Adipocyte (in vitro differentiated cells): ENCODE results near the gene RAET1G.
"Not testable (repeated sequence)": the region's sequence is repeated elsewhere in the genome, so short reads cannot be mapped to it uniquely, and the experiment has no call there.

Experiments used
- DNase-seq: peaks from one replicate; pipeline ENCODE4 v3.0.0-alpha.2; 2015; ENCODE audit warnings: low read depth
- H3K27me3 ChIP-seq: replicated peaks from 2 replicates; pipeline ENCODE4 v1.7.0; 2013; ENCODE audit warnings: mild to moderate bottlenecking, low read length, moderate library complexity; ENCODE audit not compliant: control insufficient read depth, insufficient read depth
- H3K36me3 ChIP-seq: 2 replicates; pipeline ENCODE4 v1.7.0; 2013; ENCODE audit warnings: low read length, mild to moderate bottlenecking, moderate library complexity; ENCODE audit not compliant: control insufficient read depth, insufficient read depth, severe bottlenecking
- H3K4me1 ChIP-seq: 2 replicates; pipeline ENCODE4 v1.7.0; 2013; ENCODE audit warnings: mild to moderate bottlenecking, low read length, moderate library complexity; ENCODE audit not compliant: control insufficient read depth, insufficient read depth
- H3K4me3 ChIP-seq: 2 replicates; pipeline ENCODE4 v1.7.0; 2013; ENCODE audit warnings: mild to moderate bottlenecking, low read length, moderate library complexity
- H3K9ac ChIP-seq: 2 replicates; pipeline ENCODE4 v1.7.0; 2013; ENCODE audit warnings: mild to moderate bottlenecking, low read length, moderate library complexity
- H3K9me3 ChIP-seq: 2 replicates; pipeline ENCODE4 v1.7.0; 2013; ENCODE audit warnings: mild to moderate bottlenecking, low read length, moderate library complexity; ENCODE audit not compliant: control insufficient read depth

Gene RAET1G

DNA sequence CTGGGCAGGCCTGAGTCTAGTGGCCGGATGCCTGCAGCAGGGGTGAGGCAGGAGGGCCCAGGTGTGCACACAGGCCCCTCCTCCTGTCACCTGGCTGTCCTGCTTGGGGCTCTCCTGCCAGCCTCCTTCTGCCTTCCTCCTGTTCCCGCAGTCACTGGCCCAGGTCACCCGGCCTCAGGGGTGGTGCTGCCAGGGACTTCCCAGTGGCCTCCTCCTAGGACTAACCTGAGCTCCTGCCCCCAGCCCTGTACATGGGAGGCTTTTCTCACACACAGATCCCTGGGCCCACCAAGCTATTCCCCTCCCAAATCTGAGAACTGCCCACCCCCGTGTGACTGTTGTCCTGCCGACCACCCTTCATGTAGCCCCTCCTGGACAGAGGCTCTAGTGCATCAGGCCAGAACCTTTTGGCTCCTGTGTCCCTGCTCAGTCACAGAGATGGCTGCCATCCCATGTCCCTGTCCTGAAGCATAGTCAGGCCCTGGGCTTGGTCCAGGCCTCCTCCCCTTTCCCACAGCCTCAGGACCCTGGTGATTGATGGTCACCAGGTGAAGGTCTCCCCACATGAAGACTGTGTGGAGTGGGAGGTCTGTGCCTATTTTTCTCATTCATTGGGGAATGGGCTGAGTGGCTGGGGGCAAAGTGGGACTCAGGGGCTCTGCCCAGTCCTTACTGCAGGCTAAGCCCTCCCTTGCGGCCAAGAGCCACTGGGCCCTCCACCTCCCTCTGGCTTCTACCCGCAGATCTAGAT lies 39.7 kb upstream of the RAET1G start:
- Histone ChIP-seq H3K4me3 (peak overlapping the region; percentile 81), H3K27me3 (peaks cover 53% of the 10 kb centered on the region), H3K9me3 (no peaks in the 10 kb centered on the region), H3K36me3 (no peaks in the 10 kb centered on the region), H3K9ac (no peak overlapping the region), H3K4me1 (peaks cover 11% of the 10 kb centered on the region)
- DNase-seq: no peak

DNA sequence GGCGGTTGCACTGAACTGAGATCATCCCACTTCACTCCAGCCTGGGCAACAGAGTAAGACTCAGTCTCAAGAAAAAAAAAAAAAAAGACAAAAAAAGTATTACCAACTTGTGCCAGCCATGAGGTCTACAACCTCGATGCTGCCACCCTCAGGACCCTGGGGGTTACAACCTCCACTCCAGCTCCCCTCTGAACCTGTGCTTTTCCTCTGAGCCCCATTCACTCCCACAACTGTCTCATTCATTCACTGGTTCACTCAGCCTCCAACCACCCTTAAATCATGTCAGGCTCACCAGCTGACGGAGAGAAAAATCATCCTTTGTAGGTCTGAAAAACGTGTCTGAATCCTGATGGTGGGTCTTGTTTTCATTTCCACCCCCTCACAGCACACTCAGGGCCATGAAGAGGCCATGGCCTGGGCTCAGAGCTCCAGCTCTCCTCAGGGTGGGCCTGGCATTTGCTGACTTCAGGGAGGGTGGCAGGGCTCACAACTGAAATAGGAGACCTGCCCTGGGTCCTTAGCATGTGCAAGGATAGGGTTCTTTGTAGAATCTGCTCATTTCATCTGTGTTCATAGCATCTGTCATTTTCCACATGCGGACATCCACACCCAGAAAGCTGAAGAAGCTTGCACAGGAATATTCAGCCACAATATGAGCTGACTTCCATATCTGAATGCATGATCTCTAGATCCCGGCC lies 39.0 kb upstream of the RAET1G start:
- DNase-seq: no peak
- Histone ChIP-seq H3K9ac (no peak overlapping the region), H3K27me3 (peaks cover 49% of the 10 kb centered on the region), H3K9me3 (no peaks in the 10 kb centered on the region), H3K36me3 (no peaks in the 10 kb centered on the region), H3K4me1 (peaks cover 11% of the 10 kb centered on the region), H3K4me3 (no peak overlapping the region)

GRCh38 chr6:149960488-149960887 lies 37.6 kb upstream of the RAET1G start:
- Histone ChIP-seq H3K4me1 (peaks cover 11% of the 10 kb centered on the region), H3K4me3 (no peak overlapping the region), H3K9me3 (no peaks in the 10 kb centered on the region), H3K36me3 (no peaks in the 10 kb centered on the region), H3K27me3 (peaks cover 57% of the 10 kb centered on the region), H3K9ac (no peak overlapping the region)
- DNase-seq: no peak

GRCh38 chr6:149959806-149960205 lies 36.9 kb upstream of the RAET1G start:
- H3K36me3 ChIP-seq, DNase-seq, H3K9me3 ChIP-seq, H3K9ac ChIP-seq, H3K4me3 ChIP-seq: not testable (repeated sequence)
- Histone ChIP-seq H3K27me3 (peaks cover 61% of the 10 kb centered on the region), H3K4me1 (peaks cover 11% of the 10 kb centered on the region)

DNA sequence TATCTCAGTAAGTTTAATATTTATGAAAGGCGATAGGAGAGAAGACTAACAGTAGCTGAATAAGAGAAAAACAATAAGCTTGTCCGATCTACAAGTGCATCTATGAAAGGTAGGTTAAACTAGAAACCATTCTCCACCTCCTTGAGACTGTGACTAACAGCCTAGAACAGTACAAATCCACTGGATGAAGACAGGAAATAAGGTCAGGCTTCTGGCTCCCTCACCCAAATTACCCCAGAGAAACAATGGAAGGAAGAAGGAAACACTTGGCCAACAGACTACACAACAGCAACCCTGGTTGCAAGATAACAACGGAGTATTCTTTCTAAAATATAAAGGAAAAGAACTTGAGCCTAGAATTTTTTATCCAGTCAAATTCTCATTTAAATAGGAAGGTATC lies 35.2 kb upstream of the RAET1G start:
- H3K4me1 ChIP-seq, DNase-seq, H3K9me3 ChIP-seq, H3K36me3 ChIP-seq, H3K4me3 ChIP-seq, H3K9ac ChIP-seq: not testable (repeated sequence)
- H3K27me3 ChIP-seq: peaks cover 59% of the 10 kb centered on the region

DNA sequence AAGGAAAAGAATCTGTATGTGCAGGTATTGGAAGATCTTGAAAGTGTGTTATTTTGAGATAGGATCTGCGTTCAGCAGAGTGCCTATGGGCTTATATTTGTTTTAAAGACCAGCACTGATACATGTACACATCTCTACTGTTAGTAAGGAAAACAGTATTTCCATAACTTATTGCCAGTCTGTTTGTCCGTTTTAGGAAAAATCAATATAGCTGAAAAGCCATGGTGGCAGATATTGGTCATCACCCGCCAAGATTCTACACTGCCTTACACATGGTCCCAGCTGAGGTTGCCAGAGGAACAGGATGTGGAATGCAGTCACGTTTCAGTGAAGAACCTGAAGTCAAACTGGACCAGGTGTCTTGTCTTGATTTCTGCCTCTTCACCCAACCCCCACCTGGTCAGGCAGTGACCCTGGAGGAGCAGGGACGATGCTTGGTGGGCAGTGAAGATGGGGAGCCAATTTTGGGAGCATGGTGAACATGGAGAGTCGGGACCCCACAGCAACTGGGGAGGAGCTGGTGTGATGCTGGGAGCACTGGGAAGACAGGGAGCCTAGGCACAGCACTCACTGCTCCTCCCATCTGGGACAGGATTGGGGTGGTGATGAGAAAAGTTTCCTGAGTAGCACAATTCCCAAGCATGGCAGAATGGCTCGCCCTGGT lies 32.9 kb upstream of the RAET1G start:
- H3K4me3 ChIP-seq, H3K36me3 ChIP-seq, H3K9ac ChIP-seq, H3K4me1 ChIP-seq, DNase-seq, H3K9me3 ChIP-seq: not testable (repeated sequence)
- peaks cover 61% of the 10 kb centered on the region for H3K27me3 ChIP-seq

DNA sequence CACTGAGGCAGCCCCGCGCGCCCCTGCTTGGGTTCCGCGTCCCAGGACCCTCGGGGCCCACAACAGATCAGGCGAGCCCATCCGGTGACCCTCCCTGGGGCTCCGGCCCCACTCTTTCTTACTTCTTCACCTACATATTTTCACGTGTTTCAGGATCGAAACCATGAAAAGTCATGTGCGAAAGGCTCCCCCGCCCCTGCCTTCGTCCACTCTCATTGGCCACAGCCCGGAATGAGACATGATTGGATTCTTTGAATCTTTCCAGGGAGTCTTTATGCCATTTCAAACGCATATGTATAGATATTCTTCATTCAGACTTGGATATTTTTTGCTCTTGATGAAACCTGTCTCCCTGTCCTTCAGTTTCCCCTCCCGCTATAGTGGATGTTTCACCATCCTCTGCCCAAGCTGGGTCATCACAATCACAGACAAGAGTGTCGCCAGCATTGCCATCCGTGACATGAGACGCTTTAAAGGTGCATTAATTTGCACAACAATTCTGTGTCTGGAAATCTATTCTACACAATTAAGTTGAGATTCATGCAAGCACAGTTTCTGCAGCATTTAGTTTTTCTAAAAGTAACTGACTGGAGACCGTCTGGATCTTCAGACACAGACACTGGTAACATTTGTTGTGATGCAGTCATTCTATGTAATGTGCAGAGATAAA lies 32.2 kb upstream of the RAET1G start:
- not testable (repeated sequence) for H3K4me1 ChIP-seq
- H3K27me3 ChIP-seq: peaks cover 61% of the 10 kb centered on the region

DNA sequence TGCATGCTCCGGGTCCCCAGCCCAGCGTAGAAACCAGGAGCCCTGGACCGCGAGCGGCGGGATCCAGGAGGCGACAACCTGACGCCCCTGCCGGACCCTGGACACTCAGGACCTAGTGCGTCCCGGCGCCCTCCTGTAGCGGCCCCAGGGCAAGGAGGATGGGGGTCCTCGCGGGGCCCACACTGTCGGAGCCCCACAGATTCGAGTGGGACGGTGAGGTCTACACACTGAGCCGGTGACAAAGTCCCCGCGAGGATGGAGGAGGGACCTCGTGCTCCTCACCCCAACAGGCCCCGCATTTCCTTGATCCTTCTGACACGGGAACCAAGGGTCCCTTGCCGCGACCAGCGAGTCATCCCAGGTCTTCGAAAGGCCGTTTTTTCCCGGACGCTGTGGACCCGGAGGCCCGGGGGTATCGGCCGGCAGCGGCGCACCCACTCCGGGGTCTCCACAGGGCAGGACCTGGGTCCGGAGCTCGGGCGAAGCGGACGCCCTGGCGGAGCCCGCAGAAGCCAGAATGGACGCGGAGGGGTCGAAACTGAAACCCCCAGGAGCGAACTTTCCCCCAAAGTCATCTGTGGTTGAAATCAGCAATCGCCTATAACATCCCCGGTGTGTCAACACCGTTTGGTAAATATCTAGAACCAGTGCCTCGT lies 31.5 kb upstream of the RAET1G start:
- peaks cover 66% of the 10 kb centered on the region for H3K27me3 ChIP-seq
- DNase-seq, H3K36me3 ChIP-seq, H3K9me3 ChIP-seq, H3K9ac ChIP-seq, H3K4me3 ChIP-seq, H3K4me1 ChIP-seq: not testable (repeated sequence)

More for the DNA sequence above, 32.2 kb upstream of the RAET1G start:
- not testable (repeated sequence) for H3K36me3 ChIP-seq, H3K9ac ChIP-seq, H3K4me3 ChIP-seq, H3K9me3 ChIP-seq, DNase-seq

DNA sequence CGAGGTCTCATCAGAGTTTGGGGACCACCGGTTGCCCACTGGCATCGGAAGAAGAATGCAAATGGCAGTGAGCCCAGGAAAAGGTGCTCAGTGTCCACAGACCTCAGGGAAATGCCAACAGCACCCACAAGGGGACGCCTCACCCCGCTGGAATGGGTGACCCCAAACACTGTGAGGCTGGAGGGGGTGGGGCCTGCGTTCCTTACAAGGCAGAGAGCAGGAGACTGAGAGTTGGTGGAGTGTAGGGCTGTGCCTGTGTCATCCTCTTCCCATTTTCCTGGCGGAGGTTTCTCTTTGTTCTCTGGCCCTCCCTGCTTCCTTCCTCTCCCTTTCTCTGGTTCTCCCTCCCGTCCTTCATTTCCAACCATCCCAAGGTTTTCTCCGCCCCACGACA lies 31.0 kb upstream of the RAET1G start:
- not testable (repeated sequence) for H3K9ac ChIP-seq, DNase-seq, H3K4me3 ChIP-seq, H3K4me1 ChIP-seq, H3K36me3 ChIP-seq, H3K9me3 ChIP-seq
- H3K27me3 ChIP-seq: peaks cover 67% of the 10 kb centered on the region

DNA sequence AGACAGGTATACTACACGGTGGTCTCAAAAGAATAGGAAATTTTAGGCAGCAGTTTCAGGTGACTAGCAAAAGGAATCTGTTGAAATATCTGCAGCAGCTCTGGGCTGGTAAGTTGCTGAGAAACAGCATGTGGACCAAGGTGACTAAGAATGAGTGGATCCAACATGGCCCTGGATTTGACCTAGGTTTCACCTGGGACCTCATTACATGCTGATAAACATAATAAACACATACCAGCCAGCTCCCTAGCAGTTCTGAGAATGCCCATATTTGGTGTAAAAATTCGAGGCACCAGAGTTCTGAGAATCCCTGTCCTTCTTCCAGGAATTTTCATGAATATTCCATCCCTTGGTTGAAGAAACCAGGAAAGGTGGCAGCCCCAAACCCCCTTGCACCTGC lies 30.5 kb upstream of the RAET1G start:
- H3K9me3 ChIP-seq, DNase-seq: not testable (repeated sequence)

DNA sequence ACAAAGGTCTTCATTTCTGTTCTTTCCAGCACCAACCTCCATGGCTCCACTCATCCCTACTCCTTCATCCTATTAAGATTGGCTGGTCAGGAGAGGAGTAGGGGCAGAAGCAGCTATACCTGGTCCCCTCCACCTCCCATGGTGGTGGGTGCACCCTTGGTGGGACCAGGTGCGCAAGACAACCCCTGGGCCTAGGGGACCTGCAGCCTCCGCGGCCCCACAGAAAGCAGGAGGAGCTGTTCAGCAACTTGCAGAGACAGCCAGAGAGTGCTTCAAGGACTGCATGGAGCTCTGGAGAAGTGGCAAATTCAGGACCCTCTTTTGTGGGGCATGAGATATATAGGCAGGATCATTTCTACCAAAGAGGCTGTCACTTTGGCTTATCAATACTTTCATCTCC lies 28.7 kb upstream of the RAET1G start:
- Histone ChIP-seq H3K4me1 (no peaks in the 10 kb centered on the region), H3K9ac (no peak overlapping the region), H3K36me3 (no peaks in the 10 kb centered on the region), H3K4me3 (no peak overlapping the region), H3K9me3 (no peaks in the 10 kb centered on the region), H3K27me3 (peaks cover 59% of the 10 kb centered on the region)
- DNase-seq: no peak

More for the DNA sequence above, 30.5 kb upstream of the RAET1G start:
- not testable (repeated sequence) for H3K4me3 ChIP-seq, H3K9ac ChIP-seq, H3K4me1 ChIP-seq, H3K36me3 ChIP-seq
- peaks cover 67% of the 10 kb centered on the region for H3K27me3 ChIP-seq
